CD4-positive, alpha-beta T cell treated with Interleukin-21 for 1 hour (primary cell): ENCODE results near the gene ACOT12.

Experiments
- DNase-seq: peaks from one replicate; pipeline ENCODE4 v3.0.0-alpha.2; 2020

ACOT12 gene

DNA sequence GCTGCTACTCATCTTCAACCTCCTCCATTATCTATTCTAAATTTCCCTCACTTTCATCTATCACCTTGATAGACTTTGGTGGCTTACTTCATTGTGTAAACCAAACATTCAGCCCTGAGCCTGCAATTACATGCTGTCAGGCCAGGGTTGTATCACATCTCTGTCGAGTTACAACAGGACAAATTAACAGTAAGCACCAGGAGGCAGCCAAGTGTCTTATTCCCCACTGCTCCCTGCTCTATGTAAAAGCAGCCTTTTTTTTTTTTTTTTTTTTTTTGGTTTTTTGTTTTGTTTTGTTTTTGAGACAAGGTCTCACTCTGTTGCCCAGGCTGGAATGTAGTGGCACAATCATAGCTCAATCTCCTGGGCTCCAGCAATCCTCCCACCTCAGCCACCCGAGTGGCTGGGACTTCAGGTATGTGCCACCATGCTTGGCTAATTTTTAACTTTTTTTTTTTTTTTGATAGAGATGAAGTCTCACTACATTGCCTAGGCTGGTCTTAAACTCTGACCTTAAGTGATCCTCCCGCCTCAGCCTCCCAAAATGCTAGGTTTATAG, 107.8 kb downstream of the ACOT12 start:
- DNase-seq, result no peak

DNA sequence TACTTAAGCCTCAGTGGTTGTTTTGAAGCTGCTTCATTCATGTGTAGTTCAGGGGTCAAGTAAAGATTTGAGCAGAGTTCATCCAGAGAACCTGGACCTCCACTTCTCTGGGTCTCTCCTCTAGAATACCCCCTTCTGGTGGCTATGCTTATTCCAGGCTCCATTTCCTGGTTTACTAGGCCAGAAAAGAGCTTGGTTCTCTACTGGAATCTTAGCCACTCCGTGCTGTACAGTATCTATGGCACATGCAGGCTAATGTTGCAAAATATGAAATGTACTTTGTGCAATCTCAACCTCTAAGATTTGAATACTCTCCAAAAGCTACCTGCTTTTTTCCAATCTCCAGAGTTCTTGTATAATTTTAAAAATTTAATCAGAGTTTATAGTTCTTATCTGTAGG, 110.0 kb downstream of the ACOT12 start:
- DNase-seq, result no peak
